Activated T-cell treated with anti-CD3 and anti-CD28 coated beads for 48 hours (primary cell): ENCODE measurements around the gene SMIM24.
"Not testable (repeated sequence)": the region's sequence is repeated elsewhere in the genome, so short reads cannot be mapped to it uniquely, and the experiment has no call there.

Source experiments
- DNase-seq: peaks from one replicate; pipeline ENCODE4 v3.0.0-alpha.2; 2020; ENCODE audit warnings: low read depth

The SMIM24 gene

DNA sequence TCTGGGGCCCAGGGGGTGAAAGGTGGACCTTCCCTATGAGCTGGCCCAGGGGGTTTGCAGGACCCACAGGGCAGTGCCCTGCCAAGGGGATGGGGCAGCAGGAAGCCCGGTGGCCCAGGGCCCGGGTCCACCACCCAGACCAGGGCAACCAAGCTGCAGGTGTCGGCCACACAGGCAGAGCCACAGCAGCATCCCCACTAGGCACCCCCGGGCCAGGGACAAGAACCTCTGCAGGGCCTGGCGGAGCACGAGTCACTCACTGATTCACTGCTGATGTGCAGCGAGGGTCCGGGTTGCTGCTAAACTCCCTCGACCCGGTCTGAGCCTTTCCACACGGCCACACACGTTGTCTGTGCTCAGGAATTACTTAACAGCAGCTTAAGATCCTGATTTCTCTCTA is 34.6 kb upstream of the SMIM24 start:
- no peak for DNase-seq

DNA sequence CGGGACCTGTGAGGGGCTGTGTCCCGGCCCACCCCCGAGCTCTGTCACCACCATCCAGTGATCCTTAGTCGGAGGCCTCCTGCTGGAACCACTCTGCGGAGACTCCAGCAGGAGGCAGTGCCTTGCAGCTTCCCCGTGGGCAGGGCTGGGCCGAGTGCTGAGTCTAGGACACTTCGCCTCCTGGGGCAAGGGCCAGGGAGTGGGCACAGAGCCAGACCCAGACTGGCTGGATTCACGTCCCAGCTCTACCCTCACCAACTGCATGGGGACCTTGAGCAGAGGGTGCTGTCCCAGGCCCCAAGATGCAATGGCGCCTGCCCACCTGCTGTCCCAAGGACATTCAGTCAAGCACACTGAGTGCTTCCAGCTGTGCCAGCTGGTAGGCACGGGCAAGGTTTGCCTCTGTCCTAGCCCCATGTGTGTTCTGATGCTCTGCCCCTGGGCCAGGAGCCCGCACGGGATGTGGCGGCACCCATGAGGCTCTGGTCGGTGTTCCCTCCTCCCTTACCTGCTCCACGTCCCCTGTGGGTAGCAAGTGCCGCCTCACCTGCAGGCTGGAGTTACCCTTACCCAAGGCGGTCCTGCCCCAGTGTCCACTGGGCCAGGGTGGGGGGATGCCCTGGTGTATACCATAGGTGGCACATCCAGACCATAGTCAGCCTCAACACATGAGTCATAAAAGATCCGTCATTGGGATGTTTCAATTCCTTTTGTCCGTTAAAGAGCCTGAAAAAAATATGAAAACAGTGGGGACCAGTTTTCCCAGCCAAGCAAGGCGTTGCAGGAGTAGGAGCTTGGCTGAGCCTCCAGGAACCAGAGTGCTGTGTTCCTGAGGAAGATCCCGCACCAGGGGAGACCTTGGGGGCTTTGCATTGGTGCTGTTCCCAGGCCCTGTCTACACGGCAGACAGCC is 33.2 kb upstream of the SMIM24 start:
- DNase-seq = no peak

GRCh38 chr19:3512562-3513228 is 32.4 kb upstream of the SMIM24 start:
- no peak for DNase-seq

- DNase-seq = no peak
These were observed 31.4 kb upstream of the SMIM24 start for GRCh38 chr19:3511506-3512251.

- no peak for DNase-seq
These were observed 30.4 kb upstream of the SMIM24 start for GRCh38 chr19:3510727-3511126.

- peak; percentile 44 for DNase-seq
These were observed 29.3 kb upstream of the SMIM24 start for GRCh38 chr19:3509566-3509989.

GRCh38 chr19:3508771-3509535 is 28.6 kb upstream of the SMIM24 start:
- DNase-seq = no peak

DNA sequence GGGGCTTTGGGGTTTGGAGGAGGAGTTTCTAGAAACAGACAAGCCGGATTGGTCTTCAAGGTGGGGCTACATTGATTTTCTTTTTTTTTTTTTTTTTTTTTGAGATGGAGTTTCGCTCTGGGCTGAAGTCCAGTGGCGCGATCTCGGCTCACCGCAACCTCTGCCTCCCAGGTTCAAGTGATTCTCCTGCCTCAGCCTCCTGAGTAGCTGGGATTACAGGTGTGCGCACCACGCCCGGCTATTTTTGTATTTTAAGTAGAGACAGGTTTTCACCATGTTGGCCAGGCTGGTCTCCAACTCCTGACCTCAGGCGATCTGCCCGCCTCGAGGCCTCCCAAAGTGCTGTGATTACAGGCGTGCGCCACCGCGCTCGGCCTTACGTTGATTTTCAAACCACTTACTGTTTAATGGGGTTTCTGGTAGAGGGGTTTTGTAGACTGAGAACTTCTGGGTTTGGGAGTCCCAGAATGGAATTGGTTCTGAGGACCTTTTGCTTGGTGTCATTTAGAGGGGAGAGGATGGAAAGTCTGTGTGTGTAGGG is 27.9 kb upstream of the SMIM24 start:
- not testable (repeated sequence) for DNase-seq

- no peak for DNase-seq
These were observed 27.2 kb upstream of the SMIM24 start for GRCh38 chr19:3507371-3508120.

GRCh38 chr19:3506384-3507340 is 26.3 kb upstream of the SMIM24 start:
- no peak for DNase-seq

DNA sequence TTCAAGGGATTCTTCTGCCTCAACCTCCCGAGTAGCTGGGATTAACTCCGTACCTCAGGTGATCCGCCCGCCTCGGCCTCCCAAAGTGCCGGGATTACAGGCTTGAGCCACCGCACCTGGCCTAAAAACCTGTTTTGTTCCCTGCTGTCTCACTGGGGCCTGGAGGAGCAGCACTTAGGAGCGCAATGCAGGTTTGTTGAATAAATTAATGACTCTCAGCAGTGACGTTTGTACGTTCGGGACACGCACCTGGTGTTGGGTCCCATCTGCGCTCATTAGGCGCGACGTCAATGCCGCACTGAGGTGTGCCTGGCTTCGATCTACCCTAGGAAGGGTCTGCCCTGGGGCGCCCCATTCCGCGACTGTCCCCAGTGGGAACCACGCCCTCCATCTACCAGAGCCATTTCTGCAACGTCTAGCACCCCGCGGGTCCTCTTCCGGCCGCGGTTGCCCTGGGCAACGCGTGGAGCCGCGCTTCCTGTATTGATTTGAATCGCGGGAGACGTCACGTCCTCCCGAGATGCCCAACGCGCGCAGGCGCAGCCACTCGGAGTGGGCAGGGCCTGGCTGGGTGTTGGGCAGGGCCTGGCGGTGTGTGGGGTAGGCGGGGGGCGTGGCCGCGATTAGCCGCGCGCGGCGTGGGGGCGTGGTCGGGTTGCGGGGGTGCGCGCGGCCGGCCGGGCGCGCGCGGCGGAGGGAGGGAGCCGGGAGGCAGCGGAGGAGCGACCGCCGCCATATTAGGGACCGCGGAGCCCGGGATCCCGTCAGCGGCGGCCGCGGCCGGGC is 25.5 kb upstream of the SMIM24 start, which contains the start of gene FZR1:
Gene FZR1, plus strand, starts transcription at position 714 of the 786 bp plus-strand sequence. CDS start 16,679 bp downstream, outside the sequence.
- peak; percentile 100 for DNase-seq

- no peak for DNase-seq
These were observed 24.4 kb upstream of the SMIM24 start for GRCh38 chr19:3504735-3505134.

DNA sequence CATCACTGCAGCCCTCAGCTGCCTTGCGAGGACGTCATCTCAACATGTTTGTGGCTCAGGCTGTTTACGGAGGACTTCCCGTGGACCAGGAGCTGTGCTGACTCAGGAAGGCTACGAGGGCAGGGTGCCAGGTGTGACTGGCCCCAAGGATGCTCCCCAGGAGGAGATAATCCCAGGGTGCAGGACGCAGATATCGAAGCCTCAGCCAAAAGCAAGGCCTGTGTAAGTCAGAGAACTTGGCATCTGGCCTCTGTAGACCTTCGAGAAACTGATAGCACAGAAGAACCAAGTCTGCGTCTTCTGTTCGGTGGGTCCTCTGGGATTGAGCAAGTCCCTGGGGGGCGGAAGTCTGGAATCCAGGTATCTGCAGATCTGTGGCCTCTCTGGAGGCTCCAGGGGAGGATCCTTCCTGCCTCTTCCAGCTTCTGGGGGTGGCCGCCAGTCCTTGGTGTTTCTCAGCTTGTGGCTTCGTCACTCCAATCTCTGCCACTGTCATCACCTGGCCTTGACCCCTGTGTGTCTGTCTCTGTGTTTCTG is 22.8 kb upstream of the SMIM24 start:
- DNase-seq = no peak

- DNase-seq = no peak
These were observed 21.5 kb upstream of the SMIM24 start for GRCh38 chr19:3501780-3502179.

- DNase-seq = peak; percentile 93
These were observed 20.2 kb upstream of the SMIM24 start, which contains the start of gene DOHH for GRCh38 chr19:3500429-3501101. DOHH (minus strand) TSS chr19:3500674; CDS start chr19:3496814, 3,860 bp downstream.

DNA sequence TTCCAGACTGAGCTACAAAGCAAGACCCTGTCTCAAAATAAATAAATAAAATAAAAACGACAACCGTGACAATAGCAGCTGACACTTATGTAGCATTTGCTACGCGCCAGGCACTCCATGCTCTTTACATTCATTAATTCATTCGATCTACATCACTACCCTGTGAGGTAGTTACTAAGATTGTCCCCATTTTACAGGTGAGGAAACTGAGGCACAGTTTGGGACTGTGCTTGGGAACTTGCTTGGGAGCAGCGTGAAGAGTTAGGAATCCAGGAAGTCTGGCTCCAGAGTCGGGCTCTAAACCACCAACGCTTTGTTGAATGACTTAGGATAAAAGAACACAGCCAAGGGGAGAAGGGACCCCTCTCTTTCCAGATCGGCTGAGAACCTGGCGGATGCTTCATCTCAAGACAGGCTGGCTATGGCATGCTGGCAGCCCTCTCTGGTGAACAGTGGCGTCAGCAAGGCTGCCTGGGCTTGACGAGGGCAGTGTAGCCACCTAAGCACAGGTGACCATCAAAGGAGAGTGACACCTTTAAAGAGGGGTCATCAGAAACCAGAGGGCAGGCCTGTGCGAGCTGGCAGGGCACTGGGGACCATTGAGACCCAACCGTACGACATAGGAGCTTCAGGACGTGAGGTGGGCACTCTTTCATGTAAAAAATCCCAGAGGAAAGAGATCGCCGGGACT is 19.6 kb upstream of the SMIM24 start:
- DNase-seq = no peak
